Ramos (cell line): Measurements from ENCODE around the gene CSNK1D.

ENCODE experiments used
- in situ Hi-C: fragments of 300-500 bp; cut with MboI; formaldehyde crosslinking; loops from one replicate; pipeline ENCODE4 v1.14.3; 2022; ENCODE audit warnings: low sequenced_read_pairs; ENCODE audit not compliant: unreplicated experiment

CSNK1D gene

DNA sequence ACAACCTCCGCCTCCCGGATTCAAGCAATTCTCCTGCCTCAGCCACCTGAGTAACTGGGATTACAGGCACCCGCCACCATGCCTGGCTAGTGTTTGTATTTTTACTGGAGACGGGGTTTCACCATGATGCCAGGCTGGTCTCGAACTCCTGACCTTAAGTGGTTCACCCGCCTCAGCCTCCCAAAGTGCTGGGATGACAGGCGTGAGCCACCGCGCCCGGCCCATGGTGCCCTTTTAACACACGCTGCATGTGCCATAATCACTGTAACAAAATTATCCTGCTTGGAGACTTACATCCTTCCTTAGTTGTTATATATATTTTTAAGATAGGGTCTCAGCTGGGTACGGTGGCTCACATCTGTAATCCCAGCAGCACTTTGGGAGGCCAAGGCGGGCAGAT lies 38.5 kb upstream of the CSNK1D start:
- in situ Hi-C loops, result no loop called here

DNA sequence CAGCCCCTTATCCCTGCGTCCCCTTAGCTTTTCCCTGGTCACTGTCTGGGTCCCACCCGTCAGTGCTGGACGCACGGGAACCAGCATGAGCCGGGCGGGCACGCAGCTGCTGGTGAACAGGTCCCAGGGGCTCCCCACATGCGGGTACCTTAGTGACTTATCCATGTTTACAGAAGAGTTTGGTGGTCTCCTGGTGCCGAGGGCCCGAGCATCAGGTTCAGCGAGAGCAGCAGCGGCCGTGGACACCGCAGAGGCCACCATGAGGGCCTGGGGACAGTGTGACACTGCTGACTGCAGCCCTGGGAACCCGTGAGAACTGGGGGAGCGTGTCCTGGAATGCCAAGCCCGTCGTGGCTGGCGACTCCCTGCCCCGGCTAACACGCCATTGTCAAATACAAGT lies 37.4 kb upstream of the CSNK1D start:
- in situ Hi-C loops, result no loop called here

DNA sequence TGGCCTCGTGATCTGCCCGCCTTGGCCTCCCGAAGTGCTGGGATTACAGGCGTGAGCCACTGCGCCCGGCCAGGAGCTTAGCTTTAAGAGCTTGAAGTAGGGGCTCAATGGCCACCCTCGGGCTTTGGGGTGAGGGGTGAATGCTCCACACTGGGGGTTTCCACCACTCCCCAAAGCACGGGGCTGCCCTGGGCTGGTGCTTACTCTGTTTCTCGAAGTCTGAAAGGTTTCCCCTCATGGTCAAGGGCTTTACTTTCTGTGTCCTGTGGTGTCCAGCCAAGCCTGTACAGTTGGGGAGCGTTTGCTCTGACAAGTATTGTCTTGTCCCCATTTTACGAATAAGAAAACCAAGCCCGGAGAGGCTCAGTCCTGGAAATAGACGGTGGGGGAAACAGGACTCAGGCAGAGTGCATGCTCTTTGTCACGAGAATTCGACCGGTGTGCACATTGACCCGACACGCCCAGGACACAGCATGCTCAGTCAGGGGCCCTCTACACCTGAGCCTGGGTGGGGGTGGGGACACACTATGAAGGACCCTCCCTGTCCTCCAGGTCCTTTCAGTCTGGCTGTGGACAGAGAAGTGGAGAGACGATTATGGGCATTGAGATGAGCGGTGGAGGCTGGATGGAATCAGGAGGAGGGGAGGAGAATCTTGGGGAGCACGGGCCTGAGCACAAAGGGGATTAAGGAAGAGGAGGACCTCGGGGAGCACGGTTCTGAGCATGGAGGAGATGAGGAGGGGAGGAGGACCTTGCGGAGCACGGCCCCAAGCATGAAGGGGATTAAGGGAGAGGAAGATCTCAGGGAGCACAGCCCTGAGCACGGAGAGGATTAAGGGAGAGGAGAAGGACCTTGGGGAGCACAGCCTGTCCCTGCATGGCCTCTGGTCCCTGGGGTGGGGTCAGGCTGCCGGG lies 36.4 kb upstream of the CSNK1D start:
- in situ Hi-C loops, result no loop called here

DNA sequence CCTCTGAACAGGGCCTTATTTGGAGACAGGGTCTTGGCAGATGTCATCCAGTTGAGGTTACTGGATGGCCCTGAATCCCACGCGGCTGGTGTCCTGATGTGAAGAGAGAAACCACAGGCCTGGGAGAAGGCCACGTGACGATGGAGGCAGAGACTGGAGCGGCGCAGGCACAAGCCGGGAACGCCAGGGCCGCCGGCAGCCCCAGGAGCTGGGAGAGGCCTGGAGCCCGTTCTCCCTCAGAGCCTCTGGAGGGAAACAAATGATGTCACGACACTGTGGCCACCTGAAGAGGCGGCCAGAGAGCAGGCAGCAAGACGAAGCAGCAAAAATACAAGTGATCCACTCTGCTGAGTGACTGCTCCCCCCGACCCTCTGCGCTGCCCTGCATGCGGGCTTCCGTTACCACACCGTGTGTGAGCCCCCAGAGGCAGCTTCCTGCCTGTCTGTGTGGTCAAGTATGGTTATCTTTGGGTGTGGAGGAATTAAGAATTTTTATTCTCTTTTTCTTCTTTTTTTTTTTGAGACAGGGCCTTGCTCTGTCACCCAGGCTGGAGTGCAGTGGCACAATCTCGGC lies 32.3 kb upstream of the CSNK1D start:
- in situ Hi-C loops, result no loop called here

DNA sequence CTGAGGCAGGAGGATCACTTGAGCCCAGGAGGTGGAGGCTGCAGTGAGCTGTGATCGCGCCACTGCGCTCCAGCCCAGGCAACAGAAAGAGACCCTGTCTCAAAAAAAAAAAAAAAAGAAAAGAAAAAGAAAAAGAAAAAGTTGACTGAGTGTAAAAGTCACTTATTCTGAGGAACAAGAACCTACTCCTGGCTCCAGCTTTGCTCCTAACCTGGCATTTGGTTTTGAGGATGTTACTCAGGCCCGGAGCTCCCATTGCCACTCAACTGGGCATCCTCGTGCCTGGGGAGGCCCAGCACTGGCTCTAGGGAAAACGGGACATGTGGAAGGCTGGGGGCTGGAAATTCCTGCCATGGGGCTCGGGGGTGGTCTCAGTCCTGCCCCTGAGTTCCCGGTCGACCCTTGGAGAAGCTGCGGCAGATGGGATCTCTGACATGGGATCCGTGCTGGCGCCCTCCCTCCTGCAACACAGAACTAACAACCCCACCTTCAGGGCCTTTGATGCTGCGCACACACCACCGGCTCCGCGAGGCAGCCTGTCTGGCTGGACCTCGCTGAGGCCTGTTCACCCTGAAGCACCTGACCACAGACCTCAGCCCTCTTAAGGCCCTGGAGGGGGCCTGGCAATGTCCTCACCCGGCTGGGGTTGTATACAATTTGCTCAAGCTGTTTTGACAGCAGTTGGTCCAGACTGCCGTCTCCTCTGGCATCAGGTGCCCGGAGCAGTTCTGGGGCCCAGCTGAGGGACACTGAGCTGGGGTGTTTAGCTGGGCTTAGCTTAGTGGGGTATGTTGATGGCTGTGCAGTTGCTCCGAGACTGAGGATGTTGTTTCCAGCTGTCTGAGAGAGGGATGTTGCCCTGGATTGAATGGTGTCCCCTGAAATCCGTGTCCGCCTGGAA lies 31.6 kb upstream of the CSNK1D start:
- in situ Hi-C loops, result no loop called here

DNA sequence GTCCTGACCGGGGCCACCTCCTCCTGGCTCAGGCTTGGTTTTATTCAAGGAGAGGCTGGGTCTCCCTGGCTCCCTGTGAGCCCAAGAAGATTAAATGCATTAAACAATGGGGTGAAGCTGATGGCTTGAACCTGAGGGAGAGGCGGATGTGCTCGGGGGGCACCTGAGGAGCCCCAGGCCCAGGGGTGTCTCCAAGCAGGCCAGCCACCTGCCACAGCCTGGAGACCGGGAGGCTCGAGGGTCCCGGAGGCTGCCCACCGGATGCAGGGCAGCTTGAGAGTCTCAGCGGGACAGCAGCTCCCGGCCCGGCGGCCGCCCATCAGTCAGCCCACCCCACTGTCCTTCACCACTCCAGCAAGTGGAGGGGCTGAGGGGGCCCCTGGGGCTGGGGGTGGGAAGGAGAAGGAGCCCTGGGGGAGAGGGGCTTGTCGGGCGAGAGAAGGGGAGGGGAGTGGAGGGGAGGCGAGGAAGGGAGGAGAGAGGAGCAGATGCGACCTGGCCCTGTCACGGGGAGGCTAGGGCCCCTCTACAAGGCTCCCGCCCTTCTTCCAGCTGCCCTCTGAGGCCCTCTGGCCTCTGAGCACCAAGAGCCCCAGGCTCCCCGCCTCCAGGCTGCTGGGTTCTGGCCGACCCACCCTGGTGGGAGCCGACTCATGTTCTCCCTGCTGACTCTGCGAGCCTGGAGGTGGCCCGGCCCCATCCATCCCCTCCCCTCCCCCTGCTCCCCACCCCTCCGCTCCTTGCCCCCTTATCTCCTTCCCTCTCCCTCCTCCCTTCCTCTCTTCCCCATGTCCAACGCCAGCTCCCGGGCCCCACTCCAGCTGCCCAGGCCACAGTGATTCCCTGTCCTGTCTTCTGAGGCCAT lies 30.7 kb upstream of the CSNK1D start:
- in situ Hi-C loops, result no loop called here

DNA sequence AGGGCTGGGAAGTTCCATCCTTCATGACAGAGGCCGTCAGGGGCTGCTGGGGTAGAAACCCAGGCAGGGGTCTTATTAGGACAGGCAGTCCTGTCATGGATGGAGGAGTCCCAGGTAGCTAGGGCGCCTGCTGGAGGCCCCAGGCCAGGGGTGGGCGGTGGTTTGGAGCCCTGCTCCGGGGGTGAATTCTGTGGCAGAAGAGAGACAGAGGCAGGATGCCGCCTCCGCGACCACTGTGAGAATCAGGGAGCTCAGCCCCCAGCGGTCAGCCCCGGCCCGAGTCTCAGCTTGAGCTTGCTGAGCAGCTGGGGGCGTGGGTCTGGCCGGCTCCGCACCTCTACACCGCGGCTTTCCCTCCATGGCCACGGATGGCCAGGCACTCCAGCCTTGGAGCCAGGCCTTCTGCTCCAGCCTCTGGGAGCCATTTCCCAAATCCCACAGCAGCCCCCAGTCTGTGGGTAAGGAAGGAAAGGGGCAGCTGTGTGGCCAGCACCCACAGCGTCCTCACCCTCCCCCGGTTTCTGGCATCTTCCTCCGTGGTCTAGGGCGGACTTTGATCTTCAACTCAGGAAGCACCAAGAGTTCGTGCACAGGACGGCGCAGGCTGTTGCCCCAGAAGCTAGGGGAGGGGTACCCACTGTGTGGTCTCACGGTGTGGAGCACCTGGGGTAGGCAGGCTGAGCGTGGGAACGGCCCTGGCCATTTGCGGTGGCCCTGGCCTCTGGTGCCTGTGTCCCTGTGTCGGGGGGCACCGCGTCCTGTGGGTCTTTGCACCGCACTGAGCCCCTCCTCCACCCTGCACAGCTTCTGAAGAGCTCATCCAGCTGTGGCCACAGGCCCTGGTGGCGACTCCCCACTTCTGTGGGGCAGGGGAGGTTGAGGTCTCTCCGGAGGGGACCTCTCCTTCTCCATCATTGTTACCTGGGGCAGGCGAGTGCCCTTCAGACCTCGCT lies 29.8 kb upstream of the CSNK1D start:
- in situ Hi-C loops, result no loop called here

DNA sequence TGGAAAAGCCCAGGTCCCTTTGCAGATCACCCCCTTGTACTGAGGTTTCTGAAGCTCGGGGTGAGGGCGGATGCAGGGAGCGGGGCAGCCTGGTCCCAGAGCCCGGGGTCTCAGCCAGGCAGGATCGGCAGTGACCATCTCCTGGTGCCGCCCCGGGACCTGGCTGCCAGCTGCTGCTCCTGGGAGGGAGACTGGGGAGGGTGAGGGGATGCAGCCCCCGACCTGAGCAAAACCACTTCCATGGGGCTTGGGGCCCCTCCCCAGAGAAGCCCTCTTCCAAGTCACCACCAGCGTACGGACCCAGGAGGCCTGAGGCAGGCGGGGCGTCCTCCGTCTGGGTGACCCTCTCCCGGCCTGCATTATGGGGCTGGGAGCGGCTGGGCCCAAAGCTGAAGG lies 29.1 kb upstream of the CSNK1D start:
- in situ Hi-C loops, result no loop called here

DNA sequence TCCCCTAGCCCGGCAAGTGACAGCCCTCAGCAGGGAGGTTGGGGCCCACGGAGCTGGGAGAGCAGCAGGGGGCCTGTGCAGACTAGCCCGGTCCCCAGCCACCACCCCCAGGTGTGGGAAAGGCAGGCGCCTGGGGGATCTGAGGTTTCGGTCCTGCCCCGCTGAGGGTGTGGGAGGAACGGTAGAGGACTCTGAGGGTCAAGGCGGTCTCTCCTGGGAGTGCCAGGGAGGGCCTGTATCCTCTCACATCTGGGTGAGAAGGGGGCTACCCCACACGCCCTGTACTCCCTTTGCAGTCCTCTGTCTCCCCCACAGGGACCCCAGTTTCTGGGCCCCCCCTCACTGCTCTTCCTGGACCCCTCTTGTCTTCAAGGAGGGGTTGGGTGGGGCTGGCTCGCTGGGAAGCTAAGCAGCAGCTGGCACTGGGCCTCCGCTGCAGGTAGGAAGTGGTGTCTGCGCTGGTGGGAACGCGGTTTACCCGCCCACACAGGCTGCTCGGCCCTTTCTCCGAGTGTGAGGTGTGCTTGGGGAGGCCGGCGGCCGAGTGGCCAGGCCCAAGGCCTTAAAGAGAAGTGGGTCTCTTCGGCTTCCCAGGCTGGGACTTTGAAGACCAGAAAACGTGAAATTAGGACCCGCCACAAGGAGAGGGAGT lies 28.5 kb upstream of the CSNK1D start:
- in situ Hi-C loops, result no loop called here

DNA sequence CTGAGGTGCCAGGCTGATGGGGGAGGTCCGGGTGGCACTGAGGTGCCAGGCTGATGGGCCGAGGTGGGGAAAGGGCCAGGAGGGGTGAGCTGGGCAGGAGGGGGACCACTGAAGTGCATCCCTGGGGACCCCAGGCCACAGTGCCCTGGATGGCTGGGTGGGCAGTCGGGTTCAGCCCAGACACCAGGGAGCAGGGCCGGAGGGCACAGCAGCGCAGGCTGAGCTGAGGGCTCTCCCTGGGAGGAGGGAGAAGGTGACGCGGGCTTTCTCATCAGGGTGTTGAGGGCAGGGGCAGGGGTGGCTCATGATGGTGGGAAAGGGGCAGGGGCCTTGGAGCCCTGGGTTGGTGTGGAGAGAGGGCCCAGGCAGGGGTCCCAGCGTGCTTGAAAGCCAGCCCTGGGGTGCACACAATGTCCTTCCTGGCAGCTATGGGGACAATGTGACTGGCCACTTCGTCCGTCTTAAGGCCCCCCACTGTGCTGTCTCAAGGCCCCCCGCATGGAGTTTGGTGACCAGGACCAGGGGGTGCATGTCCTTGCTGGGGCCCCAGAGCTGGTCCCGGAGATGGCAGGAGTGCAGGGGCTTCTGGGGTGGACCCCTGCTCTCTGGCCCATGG lies 27.9 kb upstream of the CSNK1D start:
- in situ Hi-C loops, result no loop called here

DNA sequence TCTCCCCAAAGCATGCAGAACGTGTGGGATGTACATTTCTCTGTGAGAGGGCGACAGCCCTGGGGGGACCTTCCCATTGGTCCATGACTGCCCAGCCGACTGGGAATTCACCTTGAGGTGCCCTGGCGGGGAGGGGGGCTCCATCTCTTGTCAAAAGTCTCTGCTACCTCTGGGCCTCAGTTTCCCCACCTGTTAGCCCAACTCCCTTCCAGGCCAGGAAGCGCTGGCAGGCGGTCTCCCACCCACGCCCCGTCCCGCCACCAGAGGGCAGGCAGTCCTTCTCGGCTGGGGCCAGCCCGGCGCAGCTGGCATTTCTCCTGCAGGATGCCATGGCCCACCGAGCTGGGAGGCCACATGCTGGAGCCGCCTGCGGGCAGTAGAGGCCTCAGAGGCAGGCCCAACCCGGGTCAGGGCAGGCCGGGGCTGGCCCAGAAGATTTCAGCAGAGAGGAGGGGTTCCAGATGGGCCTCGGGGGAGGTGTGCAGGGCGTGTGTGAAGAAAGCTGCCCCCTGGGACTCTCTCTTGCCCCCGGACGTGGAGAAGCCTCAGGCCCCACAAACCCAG lies 27.3 kb upstream of the CSNK1D start:
- in situ Hi-C loops, result no loop called here

DNA sequence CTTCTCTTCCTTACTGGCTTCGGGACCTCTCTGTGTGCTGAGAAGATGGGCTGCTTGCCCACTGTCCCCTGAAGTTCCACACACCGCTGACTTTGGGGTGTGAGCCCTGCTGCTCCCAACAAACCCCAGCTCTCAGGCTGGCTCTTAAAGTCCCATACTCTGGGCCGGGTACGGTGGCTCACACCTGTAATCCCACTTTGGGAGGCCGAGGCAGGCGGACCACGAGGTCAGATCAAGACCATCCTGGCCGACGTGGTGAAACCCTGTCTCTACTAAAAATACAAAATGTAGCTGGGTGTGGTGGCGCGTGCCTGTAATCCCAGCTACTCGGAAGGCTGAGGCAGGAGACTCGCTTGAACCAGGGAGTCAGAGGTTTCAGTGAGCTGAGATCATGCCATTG lies 26.7 kb upstream of the CSNK1D start:
- in situ Hi-C loops, result no loop called here

DNA sequence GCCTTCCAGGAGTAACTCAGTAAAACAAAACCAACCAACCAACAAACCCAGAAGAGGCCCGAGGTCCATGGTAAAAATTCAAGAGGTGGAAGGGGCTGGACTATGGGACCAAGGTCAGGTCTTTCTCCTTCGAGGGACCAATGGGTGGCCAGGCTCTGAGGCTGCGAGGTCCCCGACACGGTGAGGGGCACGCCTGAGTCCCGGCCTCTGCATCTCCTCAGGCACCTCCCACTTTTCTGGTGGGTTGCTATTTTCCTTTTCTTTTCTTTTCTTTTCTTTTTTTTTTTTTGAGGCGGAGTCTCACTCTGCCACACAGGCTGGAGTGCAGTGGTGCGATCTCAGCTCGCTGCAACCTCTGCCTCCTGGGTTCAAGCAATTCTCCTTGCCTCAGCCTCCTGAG lies 26.0 kb upstream of the CSNK1D start:
- in situ Hi-C loops, result no loop called here

DNA sequence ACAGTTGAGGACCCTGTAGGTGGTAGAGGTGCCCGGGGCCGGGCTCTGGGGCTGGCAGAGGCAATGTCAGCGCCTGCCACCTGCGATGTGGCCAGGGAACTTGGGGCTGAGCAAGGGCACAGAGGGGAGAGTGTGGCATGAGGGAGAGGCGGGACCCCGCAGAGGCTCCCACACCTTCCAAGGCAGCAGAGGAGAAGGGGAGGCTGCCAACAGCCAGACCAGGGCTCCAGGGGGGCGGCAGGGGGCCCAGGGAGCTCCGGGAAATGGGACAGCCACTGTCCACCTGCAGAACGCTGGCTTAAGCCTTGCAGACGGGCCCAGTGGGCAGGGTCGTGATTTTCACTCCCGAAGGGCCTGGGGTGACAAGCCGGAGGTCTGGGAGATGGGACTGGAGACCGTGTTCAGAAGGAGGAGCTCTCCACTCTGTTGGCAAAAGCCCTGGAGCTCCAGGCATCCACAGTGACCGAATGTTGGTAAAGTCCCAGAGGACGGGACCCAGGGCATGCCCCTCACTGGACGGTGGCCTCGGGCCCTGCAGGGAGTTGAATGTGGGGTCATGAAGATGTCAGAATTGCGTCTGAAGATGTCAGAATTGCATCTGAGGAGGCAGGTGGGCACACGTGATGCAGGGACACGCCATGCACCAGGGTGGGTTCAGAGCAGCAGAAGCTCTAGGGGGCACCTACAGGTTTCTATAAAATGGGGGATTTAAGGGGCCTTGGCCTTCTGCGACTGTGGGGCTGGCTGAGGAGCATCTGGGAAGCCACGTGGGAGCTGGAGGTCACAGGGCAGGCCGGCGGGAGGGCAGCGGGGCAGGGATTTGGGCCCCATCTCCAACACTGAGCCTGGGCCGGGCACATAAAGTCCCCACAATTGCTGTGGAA lies 25.3 kb upstream of the CSNK1D start:
- in situ Hi-C loops, result no loop called here

DNA sequence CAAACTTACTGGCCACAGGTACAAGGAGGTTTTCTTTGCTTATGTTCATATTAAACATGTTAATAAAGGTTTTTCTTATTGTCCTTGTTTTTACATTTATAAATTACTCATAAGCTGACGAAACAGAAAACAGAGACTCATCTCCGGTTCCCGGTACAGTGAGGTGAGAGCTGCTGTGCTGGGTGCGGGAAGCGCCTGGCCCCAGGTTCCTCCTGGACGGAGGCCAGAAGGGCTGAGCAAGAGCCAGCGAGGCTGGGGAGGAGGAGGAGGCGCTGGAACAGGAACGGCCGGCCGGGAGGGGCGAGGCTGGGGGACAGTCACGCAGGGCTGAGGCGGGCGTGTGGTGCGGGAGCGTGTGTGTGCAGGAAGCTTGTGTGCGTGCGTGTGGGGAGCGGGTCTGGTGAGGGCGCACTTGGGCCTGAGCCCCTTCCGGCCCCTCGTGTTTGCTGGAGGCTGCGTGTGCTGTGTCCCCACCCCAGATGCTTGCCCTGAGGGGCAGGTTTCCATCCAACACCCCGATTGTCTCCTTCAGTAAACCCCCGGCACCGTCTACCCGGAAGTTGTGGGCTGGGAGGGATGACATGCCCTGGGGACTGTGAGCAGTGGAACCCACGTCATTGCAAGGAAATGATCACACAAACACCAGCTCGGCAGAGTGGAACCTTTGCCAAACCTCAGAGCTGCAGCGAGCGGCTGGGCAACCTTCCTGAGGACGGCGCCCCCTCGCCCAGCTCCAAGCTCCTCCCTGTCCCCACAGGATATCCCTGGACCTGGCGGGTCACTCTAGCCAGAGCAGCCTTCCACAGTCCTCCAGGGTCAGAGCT lies 24.4 kb upstream of the CSNK1D start:
- in situ Hi-C loops, result no loop called here

DNA sequence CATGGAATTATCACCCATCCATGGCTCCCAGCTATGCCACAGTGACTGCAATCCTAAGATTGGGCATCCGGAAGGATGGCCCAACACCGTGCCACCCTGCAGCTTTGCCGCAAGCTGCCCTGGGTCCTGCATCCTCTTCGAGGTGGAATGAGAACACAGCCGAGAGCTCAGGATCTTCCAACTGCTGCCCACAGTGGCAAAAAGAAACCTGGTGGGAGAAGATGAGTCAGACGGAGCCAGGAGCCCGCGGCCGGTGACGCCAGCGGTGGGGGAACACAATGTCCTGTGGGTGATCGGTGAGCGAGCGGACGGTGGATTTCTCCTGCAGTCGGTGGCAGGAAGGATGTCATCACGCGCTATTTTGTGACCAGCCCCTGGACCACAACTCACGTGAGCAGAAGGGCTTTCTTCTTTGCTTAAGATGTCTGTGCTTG lies 23.8 kb upstream of the CSNK1D start:
- in situ Hi-C loops, result no loop called here
